ENCODE data around the gene RIPOR3.

RIPOR3 gene

GRCh38 chr20:50561379-50562078 is 129.8 kb downstream of the RIPOR3 start:
- DNase-seq (ENCODE audit: extremely low read depth, low read depth): peak; percentile 93
- no peak for TF ChIP-seq CTCF (IDR thresholded peaks at IDR 0.05; ENCODE audit: low read depth, low read length, missing control alignments)
- H3K4me3 ChIP-seq (replicated peaks; ENCODE audit: low read depth, low read length): no peak overlapping the region

DNA sequence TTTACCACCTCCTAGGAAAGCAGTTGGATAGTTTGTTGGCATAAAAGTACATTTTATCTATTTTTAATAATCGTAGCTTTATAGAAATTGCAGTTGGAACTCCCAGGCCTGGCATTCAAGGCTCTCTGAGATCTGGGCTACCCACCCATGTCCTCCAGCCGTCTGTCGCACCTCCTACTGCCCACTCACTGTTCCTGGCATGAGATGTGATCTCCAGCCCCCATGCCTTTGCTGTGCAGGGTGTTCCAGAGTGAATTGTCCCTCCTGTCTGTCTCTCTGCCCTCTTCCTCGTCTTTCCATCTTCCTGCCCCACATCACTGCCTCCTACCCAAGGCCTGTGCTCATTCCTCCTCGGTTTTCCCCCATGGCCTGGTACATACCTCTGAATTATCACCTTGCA is 130.5 kb downstream of the RIPOR3 start:
- DNase-seq (ENCODE audit: extremely low read depth, low read depth): no peak
- H3K4me3 ChIP-seq (replicated peaks; ENCODE audit: low read depth, low read length): no peak overlapping the region
- TF ChIP-seq CTCF (IDR thresholded peaks at IDR 0.05; ENCODE audit: low read depth, low read length, missing control alignments): no peak

DNA sequence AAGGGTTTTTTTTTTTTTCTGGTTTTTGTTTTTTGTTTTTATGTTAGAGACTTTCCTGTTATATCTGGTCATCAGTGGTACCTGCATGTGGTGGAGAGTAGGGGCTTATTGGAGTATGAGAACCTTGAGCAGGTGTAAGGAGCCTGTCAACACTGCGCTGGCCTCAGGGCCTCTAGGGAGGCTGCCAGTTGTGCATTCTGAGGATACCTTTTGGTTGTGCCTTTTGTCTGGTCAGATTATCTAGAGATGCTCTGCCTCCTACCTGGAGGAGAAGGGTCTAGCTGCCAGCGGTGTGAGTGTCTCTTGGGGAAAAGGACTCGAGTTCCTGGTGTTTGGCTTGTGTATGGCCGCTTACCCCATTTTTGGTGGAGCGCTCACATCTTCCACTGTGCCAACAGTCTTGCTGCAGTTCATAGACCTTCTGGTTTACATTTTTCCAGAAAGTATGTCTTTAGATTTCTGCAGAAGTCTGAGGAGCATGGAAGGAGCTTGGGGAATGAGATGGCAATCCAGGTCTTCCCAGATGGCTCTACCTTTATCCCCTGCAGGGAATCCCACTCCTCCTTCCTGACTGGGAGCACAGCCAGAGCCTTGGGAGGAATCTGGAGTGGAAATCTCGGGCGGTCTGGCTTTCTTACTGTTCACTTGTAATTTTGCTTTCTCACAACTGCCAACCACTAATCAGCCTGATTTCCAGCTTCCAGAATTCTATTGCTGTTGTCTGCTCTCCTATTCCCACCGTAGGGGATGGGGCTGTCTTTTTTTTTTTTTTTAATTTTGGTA is 131.3 kb downstream of the RIPOR3 start:
- TF ChIP-seq CTCF (IDR thresholded peaks at IDR 0.05; ENCODE audit: low read depth, low read length, missing control alignments): no peak
- no peak overlapping the region for H3K4me3 ChIP-seq (replicated peaks; ENCODE audit: low read depth, low read length)
- no peak for DNase-seq (ENCODE audit: extremely low read depth, low read depth)

DNA sequence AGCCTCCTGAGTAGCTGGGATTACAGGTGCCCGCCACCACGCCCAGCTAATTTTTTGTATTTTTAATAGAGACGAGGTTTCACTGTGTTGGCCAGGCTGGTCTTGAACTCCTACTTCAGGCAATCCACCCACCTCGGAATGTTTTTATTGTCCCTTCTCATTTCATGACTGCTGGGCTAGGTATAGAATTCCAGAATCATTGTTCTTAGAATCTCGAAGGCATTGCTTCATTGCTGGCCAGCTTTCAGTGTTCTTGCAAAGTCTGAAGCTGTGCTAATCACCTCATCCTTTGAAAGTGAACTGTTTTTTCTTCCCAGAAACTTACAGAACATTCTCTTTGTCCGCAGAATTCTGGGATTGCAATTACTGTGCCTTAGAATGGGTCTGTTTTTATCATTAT is 132.2 kb downstream of the RIPOR3 start:
- TF ChIP-seq CTCF (IDR thresholded peaks at IDR 0.05; ENCODE audit: low read depth, low read length, missing control alignments): no peak
- DNase-seq (ENCODE audit: extremely low read depth, low read depth): no peak

DNA sequence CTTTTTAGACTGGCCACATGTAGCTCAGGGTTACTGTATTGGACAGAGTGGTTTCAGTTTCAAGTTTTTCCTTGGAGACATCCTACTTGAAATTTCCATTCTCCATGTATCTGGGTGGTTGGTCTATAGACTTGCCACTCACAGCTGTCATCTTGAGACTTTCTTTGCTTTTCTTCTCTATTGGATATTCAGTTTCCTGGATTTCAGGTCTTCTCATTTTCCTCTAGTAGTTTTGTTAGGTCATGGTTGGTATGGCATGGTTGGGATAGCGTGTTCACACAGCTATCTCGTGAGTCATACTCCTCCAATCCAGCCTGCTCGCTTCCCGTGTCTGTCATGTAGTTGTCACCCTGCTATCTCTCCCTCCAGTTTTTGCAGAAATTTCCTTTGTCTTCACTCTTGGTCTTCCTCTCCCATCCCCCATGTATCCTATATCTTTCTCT is 132.8 kb downstream of the RIPOR3 start:
- no peak for TF ChIP-seq CTCF (IDR thresholded peaks at IDR 0.05; ENCODE audit: low read depth, low read length, missing control alignments)
- no peak overlapping the region for H3K4me3 ChIP-seq (replicated peaks; ENCODE audit: low read depth, low read length)
- no peak for DNase-seq (ENCODE audit: extremely low read depth, low read depth)

More for the DNA sequence above, 132.2 kb downstream of the RIPOR3 start:
- H3K4me3 ChIP-seq (replicated peaks; ENCODE audit: low read depth, low read length): no peak overlapping the region

- TF ChIP-seq CTCF (IDR thresholded peaks at IDR 0.05; ENCODE audit: low read depth, low read length, missing control alignments): no peak
- no peak for DNase-seq (ENCODE audit: extremely low read depth, low read depth)
- no peak overlapping the region for H3K4me3 ChIP-seq (replicated peaks; ENCODE audit: low read depth, low read length)
These were observed 133.7 kb downstream of the RIPOR3 start for GRCh38 chr20:50557549-50558134.

Measured in HFF-Myc (cell line).